Stimulated activated CD8-positive, alpha-beta memory T cell treated with anti-CD3 and anti-CD28 coated beads, Interleukin-4, amount 100 ng/mL, for 1 hour (primary cell): ENCODE results near the gene ZNF813.

Experiments used
- DNase-seq, 2 donors: peaks; one replicate each; pipeline ENCODE4 v3.0.0-alpha.2; 2020; ENCODE audit warnings: low read depth in 2 of 2, low spot score in 1 of 2

The ZNF813 gene

DNA sequence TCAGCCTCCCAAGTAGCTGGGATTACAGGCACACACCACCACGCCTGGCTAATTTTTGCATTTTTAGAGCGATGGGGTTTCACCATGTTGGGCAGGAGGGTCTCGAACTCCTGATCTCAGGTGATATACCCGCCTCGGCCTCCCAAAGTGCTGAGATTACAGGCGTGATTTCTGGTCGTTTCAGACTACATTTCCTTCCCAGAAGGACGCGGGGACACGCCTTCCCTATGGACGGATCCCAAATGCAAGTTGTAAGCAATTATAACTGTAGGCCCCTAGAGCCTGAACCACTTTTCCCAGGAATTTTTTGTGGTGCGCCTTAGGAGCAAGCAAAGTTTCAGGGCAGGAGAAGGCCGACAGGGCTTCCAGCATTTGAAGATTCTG is 52.6 kb downstream of the ZNF813 start:
- no peak for DNase-seq

DNA sequence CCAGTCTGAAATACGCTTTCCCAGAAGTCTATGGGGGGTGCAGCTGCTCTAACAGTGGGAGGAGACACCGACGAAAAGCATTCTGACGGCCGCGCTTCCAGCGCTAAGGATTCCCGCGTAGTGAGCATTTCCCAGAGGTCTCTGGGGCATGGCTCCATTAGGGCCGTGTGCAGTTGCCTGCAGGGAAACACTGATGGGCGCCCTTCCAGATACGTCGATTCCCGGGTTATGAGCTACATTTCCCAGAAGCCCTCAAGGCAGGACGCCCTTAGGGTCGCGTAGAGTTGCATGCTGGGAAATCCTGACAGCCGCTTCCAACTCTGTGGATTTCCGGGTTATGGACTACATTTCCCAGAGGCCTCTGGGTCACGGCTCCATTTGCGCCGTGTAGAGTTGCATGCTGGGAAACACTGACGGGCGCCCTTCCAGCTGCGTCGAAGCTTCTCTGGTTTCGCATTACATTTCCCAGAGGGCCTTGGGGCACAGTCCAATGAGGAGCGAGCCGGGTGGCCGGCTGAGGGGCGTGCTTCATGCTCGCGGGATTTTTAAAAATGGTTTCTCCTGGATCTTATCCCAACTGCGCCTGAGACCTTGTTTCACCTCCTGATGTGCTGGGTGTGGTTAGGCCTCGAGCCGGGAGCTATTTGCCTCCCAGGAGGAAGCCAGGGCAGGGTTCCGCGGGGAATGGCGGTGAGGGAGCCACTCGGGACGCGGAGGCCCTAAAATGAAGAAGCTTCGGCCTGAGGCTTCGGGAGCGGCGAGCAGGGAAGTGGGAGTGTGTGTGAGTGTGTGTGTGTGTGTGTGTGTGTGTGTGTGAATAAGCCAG is 53.2 kb downstream of the ZNF813 start:
- peak; percentile 60 to 71 for DNase-seq

DNA sequence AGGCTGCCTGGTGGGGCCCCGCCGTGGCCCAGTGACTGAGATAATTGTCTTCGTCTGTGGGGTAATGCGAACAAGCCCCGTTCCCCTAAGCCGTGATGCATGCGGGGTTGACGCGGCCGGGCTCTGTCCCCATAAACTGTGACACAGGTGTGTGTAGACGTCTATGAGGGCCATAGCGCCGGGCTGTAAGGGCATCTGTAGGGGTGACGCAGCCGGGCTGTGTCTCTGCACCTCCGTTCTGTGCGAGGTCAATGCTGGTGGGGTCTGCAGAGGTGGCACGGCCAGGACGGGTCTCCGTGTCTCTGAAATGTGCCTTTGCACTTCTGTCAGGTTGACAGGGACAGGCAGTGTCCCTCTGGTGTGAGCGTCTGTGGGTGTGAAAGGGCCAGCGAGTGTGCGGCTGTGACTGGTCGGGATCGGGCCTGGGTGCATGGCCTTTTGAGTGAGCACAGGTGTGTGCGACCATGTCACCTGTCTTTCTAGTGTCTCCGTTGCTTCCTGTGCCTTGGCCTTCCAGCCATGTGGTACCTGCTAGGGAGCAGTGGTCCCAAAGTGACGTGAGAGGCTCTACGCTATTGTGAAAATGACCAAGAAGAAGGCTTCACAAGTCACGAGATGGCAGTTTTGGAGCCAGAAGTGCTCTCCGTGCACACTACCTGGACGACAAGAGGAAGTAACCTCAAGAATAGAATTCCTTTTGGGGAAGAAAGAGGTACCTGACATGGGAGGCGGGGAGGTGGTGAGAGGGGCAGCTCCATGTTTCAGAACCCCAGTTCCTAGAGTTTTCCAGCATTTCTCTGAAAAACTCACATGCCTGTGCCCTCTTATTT is 54.1 kb downstream of the ZNF813 start:
- DNase-seq = no peak

DNA sequence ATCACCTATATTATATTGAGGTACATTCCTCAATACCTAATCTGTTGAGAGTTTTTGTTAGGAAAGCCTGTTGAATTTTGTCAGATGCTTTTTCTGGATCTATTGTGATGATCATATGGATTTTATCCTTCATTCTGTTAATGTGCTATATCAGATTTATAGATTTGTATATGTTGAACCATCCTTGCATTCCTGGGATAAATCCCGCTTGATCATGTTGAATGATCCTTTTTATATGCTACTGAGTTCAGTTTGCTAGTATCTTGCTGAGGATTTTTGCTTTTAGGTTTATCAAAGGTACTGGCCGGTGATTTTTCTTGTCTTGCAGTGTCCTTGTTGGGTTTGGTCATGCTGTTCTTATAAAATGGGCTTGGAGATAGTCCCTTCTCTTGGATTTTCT is 58.4 kb downstream of the ZNF813 start:
- DNase-seq = no peak

DNA sequence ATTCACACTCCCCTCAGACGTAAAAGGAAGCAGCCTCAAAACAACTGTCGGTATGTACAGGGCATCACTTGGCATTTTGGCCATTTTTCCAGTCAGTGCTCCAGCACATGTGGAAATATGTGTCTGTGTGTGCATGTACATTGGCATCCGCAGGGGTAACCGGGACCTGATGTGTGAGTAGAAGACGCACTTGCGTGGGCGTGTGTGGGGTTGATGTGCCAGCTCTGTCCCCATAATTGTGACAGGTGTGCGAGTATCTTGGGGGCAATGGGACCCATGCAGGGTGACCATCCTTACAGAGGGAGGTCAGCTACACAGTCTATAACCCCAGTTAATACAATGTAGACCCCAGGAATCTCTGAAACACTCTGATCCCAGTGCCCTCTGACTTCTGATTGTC is 63.1 kb downstream of the ZNF813 start:
- DNase-seq = no peak

DNA sequence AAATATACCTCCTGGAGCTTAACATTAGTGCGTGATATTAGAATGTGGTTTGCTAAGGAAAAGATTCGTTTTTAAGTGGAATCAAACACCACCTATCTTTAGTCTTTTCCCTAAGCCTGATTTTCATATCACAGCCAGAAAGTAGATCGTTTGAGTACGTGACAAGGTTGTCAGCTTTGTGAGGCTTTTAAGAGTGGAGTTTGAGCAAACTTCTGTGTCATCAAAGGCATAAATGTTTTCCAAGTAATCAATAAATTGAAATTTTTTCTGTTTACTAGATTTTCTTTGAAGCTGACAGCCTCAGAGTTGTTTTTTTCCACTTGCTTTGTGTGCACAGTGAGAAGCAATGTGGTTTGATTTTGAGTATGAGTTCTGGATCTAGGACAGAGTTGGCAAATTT is 63.9 kb downstream of the ZNF813 start:
- no peak for DNase-seq

DNA sequence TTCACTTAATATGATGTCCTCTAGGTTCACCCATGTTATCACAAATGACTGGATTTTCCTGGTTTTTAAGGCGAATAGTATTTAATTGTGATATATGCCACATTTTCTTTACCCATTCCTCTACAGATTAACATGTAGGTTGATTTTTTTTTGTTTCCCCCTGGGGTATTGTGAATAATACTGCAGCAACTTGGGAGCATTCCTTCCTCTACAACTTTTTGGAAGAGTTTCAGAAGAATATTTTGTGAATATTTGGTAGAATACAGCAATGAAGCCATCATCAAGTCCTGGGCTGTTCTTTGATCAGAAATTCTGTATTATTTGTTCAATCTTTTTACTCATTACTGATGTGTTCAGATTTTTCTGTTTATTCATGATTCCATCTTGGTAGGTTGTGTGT is 64.8 kb downstream of the ZNF813 start:
- no peak for DNase-seq

DNA sequence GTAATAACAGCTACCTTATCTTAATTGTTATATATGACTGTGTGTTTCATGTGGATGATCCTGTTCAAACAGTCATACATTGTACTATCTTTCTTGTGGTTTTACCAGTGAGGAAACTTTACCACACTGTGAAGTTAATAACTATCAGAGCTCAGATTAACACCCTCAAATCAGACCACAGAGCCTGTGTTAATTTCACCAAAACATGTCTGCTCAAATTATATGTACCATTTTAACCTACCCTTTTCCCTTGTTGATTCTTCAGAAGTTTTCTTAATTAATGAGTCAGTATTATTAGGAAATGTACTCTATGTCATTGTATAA is 68.7 kb downstream of the ZNF813 start:
- DNase-seq = no peak

DNA sequence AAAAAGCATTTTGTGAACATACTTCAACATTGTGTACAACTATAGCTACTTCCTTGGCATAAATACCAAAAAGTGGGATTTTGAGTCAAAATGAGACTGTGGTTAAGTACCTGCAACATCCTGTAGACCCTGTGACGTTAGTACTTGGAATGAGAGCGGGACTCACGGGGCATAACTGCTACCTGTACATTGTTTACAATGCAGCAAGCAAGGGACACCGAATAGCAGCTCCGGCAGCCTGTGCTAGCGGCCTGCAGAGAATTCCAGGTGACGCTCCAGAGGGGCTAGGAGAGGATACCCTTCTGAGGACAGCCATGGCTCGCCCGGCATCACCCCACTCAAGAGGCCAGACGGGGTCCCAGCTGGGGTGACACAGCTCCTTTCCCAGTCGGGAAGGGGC is 69.6 kb downstream of the ZNF813 start:
- DNase-seq = no peak

DNA sequence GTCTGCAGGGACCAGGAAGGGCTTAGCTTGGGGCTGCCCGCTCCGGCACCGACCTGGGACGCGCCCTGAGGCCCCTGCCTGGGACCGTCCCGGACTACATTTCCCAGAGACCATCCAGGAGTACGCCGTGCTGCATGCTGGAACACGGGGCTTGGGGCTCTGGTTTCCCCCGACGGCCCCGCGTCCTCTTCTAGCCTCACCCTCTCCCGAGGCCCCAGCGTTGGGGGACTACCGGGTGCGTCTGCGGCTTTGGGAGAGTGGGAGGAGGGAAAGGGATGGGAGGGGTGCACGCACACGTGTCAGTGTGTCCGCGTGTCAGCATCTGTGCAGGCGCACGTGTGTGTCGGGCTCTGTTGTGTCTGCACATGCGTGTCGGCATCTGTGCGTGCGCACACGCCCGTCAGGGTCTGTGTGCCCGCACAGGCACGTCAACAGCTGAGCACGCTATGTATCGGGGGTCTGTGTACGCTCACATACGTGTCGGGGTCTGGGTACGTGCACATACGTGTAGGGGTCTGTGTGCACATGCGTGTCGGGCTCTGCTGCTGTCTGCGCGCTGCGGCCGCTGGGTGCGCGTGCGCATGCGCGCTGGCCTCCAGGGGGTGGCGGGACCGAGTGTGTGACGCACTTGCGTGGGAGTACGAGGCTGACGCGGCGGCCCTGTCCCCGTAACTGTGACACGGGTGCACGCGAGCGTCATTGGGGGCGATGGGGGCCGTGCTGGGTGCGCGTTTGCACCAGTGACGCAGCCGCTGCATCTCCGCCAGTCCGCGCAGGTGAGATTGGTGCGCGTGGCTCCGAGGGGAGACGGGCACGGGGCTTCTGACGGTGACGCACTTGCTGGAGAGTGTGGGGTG is 70.2 kb downstream of the ZNF813 start, which contains the start of gene ZNF331:
Gene ZNF331 (plus strand): TSS at position 625 of the 857 bp plus-strand sequence. CDS start 31,232 bp downstream, outside the sequence.
- DNase-seq = peak; percentile 72 to 80

DNA sequence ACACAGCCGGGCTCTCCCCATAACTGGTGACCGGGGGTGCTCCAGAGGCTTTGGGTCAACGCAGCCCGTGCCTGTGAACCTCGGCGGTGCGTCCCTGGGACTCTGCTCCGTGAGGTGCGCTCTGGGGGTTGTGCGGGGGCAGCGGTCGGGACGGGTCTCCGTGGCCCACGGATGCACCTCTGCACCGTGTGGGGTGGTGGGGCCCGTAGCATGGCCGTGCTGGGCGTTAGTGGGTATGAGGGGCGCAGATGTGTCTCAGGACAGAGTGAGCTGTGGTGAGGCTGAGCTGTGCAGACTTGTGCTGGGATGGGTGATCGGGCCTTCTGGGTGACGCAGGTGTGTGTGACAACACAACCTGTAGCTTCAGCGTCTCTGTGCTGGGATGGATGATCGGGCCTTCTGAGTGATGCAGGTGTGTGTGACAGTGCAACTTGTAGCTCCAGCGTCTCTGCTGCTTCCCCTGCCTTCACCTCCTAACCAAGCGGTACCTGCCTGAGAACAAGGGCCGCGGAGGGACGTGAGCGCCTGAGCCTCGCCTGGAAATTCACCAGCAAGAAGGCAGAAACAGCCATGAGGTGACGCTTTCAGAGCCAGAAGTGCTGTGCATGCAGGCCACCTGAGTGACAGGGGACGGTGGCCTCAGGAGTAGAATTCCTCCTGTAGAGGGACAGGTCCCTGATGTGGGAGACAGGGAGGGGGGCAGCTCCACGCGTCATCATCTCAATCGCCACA is 71.0 kb downstream of the ZNF813 start:
- no peak for DNase-seq

DNA sequence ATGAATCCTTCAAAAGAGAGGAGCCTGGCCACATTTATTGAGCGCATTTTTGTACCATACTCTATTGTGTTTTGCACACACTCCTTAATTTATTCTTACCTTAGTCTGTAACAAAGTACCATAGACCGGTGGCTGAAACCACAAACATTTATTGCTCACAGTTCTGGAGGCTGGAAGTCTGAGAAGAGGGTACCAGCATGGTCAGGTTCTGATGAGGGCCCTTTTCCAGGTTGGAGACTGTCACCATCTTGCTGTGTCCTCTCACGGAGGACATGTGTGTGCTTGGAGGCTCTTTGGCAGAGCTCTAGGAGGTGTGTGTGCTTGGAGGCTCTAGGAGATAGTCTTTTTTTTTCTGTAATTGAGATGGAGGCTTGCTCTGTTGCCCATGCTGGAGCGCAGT is 72.6 kb downstream of the ZNF813 start:
- no peak for DNase-seq

DNA sequence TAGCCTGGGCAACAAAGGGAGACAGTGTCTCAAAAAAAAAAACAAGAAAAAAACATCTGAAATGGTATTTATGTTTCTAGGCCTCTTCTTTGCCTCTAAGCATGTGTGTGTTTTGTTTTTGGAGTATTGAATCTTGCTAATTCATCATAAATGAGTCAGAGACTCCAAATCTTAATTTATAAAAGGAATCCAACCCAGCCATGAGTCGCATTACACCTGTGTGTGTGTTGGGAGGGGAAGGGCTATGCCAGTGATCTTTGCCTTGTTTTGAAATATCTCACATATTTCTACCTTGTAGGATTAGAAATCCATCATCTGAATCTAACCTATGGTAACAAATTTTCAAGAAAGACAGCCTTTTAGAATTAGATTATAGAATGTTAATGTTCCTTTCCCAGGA is 74.4 kb downstream of the ZNF813 start:
- DNase-seq = no peak

DNA sequence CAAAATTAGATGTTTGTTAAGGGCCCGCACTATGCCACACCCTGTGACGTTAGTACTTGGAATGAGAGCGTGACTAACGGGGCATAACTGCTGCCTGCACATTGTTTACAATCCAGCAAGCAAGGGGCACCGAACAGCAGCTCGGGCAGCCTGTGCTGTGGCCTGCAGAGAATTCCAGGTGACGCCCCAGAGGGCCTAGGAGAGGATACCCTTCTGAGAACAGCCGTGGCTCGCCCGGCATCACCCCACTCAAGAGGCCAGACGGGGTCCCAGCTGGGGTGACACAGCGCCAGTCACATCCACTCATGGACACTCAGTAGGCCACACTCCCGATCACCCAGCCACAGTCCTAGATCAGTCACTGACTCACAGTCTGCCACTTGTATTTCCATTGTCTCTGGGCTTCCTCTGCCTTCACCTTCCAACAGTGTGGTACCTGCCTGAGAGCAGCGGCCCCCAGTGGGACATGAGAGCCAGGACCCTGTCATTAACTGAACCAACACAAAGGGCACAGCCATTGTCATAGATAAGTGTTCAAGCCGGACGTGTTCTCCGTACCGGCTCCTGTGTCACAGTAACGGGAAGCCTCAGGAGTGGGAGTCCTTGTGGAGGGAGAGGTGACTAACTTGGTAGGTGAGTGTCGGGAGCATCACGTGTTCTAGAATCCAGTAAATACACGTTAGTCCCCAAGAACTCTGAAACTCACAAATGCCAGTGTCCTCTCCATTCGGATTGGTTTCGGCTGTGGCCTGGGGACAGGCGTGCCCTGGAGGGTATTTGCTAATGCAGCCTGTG is 77.9 kb downstream of the ZNF813 start:
- DNase-seq = no peak
